ENCODE data around the gene DHPS.
"Not testable (repeated sequence)": the region's sequence is repeated elsewhere in the genome, so short reads cannot be mapped to it uniquely, and the experiment has no call there.

DHPS gene

GRCh38 chr19:12670159-12670928 is 11.3 kb downstream of the DHPS start:
- no peak for DNase-seq

GRCh38 chr19:12669270-12670158 is 12.2 kb downstream of the DHPS start:
- peak; percentile 82 for DNase-seq

GRCh38 chr19:12668932-12669269 is 12.8 kb downstream of the DHPS start:
- no peak for DNase-seq

GRCh38 chr19:12668346-12668745 is 13.3 kb downstream of the DHPS start:
- DNase-seq, result no peak

GRCh38 chr19:12667731-12668302 is 13.9 kb downstream of the DHPS start:
- no peak for DNase-seq

GRCh38 chr19:12666265-12667048 is 15.2 kb downstream of the DHPS start, which contains the start of the genes MAN2B1 and WDR83:
MAN2B1 (minus strand) TSS chr19:12666742; CDS start chr19:12666701, 41 bp downstream.
WDR83 (plus strand) TSS chr19:12666807; CDS start chr19:12669791, 2,984 bp downstream.
- DNase-seq, result peak; percentile 74

GRCh38 chr19:12665671-12666264 is 15.9 kb downstream of the DHPS start:
- no peak for DNase-seq

GRCh38 chr19:12665281-12665573 is 16.5 kb downstream of the DHPS start:
- DNase-seq, result no peak

GRCh38 chr19:12664406-12665280 is 17.0 kb downstream of the DHPS start:
- DNase-seq, result no peak

- no peak for DNase-seq
These were observed 20.7 kb downstream of the DHPS start for GRCh38 chr19:12660980-12661379.

- DNase-seq, result no peak
These were observed 23.7 kb downstream of the DHPS start for GRCh38 chr19:12657966-12658365.

GRCh38 chr19:12656899-12657571 is 24.6 kb downstream of the DHPS start:
- DNase-seq, result no peak

- DNase-seq, result no peak
These were observed 26.1 kb downstream of the DHPS start for GRCh38 chr19:12655546-12655945.

- no peak for DNase-seq
These were observed 29.5 kb downstream of the DHPS start for GRCh38 chr19:12652219-12652618.

GRCh38 chr19:12649941-12650340 is 31.7 kb downstream of the DHPS start:
- DNase-seq, result no peak

- no peak for DNase-seq
These were observed 33.6 kb downstream of the DHPS start for GRCh38 chr19:12648088-12648487.

GRCh38 chr19:12647490-12648071 is 34.1 kb downstream of the DHPS start:
- DNase-seq, result peak; percentile 81

- DNase-seq, result no peak
These were observed 34.6 kb downstream of the DHPS start for GRCh38 chr19:12647047-12647446.

- DNase-seq, result no peak
These were observed 35.1 kb downstream of the DHPS start for GRCh38 chr19:12646551-12646950.

- not testable (repeated sequence) for DNase-seq
These were observed 38.0 kb downstream of the DHPS start for GRCh38 chr19:12643716-12644115.

GRCh38 chr19:12642506-12642905 is 39.2 kb downstream of the DHPS start:
- DNase-seq, result no peak
